C4-2B (cell line): ENCODE results near the gene ZDHHC3.

Experiments
- CTCF ChIP-seq: fragments of 450-650 bp; conservative IDR thresholded peaks from 2 replicates; pipeline ENCODE4 v1.5.1; 2017; ENCODE audit warnings: mild to moderate bottlenecking
- ZFX ChIP-seq: fragments of 450-650 bp; IDR thresholded peaks from 2 replicates; pipeline ENCODE4 v1.6.1; 2017

GRCh38 chr3:45003406-45003805 is 27.4 kb upstream of the ZDHHC3 start:
- TF ChIP-seq CTCF: no peak
- TF ChIP-seq ZFX: no peak
